AG10803 (cell line): ENCODE measurements around the gene NSD2.
"Not testable (repeated sequence)": the region's sequence is repeated elsewhere in the genome, so short reads cannot be mapped to it uniquely, and the experiment has no call there.

Experiments used
- DNase-seq: peaks from one replicate; pipeline ENCODE4 v3.0.0; 2010; ENCODE audit warnings: low read depth
- H3K4me3 ChIP-seq: 2 replicates; pipeline ENCODE4 v1.5.1; 2011; ENCODE audit warnings: mild to moderate bottlenecking, low read length, control low read depth
- CTCF ChIP-seq: conservative IDR thresholded peaks from 2 replicates; pipeline ENCODE4 v1.5.1; 2011; ENCODE audit warnings: mild to moderate bottlenecking, low read length, control low read depth, inconsistent platforms

Gene NSD2

GRCh38 chr4:1834047-1834775, 37.0 kb upstream of the NSD2 start:
- DNase-seq, result no peak
- TF ChIP-seq CTCF, result no peak
- no peak overlapping the region for H3K4me3 ChIP-seq

GRCh38 chr4:1835836-1836235, 35.4 kb upstream of the NSD2 start:
- not testable (repeated sequence) for DNase-seq, H3K4me3 ChIP-seq

GRCh38 chr4:1836650-1837049, 34.5 kb upstream of the NSD2 start:
- no peak for DNase-seq
- TF ChIP-seq CTCF, result no peak
- H3K4me3 ChIP-seq, result no peak overlapping the region

GRCh38 chr4:1837069-1837468, 34.1 kb upstream of the NSD2 start:
- no peak for TF ChIP-seq CTCF
- H3K4me3 ChIP-seq, result no peak overlapping the region
- no peak for DNase-seq

GRCh38 chr4:1839282-1839681, 31.9 kb upstream of the NSD2 start:
- no peak for DNase-seq
- no peak for TF ChIP-seq CTCF
- no peak overlapping the region for H3K4me3 ChIP-seq

GRCh38 chr4:1841201-1841886, 29.8 kb upstream of the NSD2 start:
- no peak for TF ChIP-seq CTCF
- DNase-seq, result no peak
- no peak overlapping the region for H3K4me3 ChIP-seq

GRCh38 chr4:1841887-1842210, 29.3 kb upstream of the NSD2 start:
- TF ChIP-seq CTCF, result no peak
- H3K4me3 ChIP-seq, result no peak overlapping the region
- no peak for DNase-seq
